Left hindlimb (tissue), 1 donor: ENCODE measurements around the gene FAIM.
A peak's percentile ranks its signal among the peaks of the same experiment; 100 is the strongest.
"Not testable (repeated sequence)": the region's sequence is repeated elsewhere in the genome, so short reads cannot be mapped to it uniquely, and the experiment has no call there.

Experiments
- DNase-seq: peaks from one replicate; pipeline ENCODE4 v3.0.0-alpha.2; 2018

FAIM gene

GRCh38 chr3:138601661-138602060, 6.9 kb upstream of the FAIM start:
- DNase-seq: not testable (repeated sequence)

- DNase-seq: not testable (repeated sequence)
Measured at GRCh38 chr3:138604106-138604595, 4.4 kb upstream of the FAIM start.

- no peak for DNase-seq
Measured at GRCh38 chr3:138609898-138610266, 1.3 kb downstream of the FAIM start.

GRCh38 chr3:138615462-138615861, 6.9 kb downstream of the FAIM start:
- DNase-seq: no peak

- no peak for DNase-seq
Measured at GRCh38 chr3:138620431-138620830, 11.9 kb downstream of the FAIM start.

GRCh38 chr3:138624518-138624917, 15.9 kb downstream of the FAIM start:
- no peak for DNase-seq

- DNase-seq: no peak
Measured at GRCh38 chr3:138625707-138626365, 17.3 kb downstream of the FAIM start.

GRCh38 chr3:138629526-138629925, 21.0 kb downstream of the FAIM start:
- DNase-seq: no peak

GRCh38 chr3:138638641-138639040, 30.1 kb downstream of the FAIM start:
- DNase-seq: no peak

- no peak for DNase-seq
Measured at GRCh38 chr3:138640537-138640936, 32.0 kb downstream of the FAIM start.

- no peak for DNase-seq
Measured at GRCh38 chr3:138642226-138642926, 33.8 kb downstream of the FAIM start.

- no peak for DNase-seq
Measured at GRCh38 chr3:138642927-138643253, 34.3 kb downstream of the FAIM start.

GRCh38 chr3:138646008-138646407, 37.4 kb downstream of the FAIM start:
- no peak for DNase-seq

GRCh38 chr3:138646513-138646912, 37.9 kb downstream of the FAIM start:
- DNase-seq: no peak

GRCh38 chr3:138649134-138649533, 40.6 kb downstream of the FAIM start:
- DNase-seq: no peak

GRCh38 chr3:138653567-138653966, 45.0 kb downstream of the FAIM start:
- DNase-seq: no peak

GRCh38 chr3:138657508-138657907, 48.9 kb downstream of the FAIM start:
- DNase-seq: no peak

- no peak for DNase-seq
Measured at GRCh38 chr3:138668107-138668506, 59.5 kb downstream of the FAIM start.

- no peak for DNase-seq
Measured at GRCh38 chr3:138670407-138670806, 61.8 kb downstream of the FAIM start.

- peak; percentile 33 for DNase-seq
Measured at GRCh38 chr3:138673641-138674530, 65.3 kb downstream of the FAIM start.

GRCh38 chr3:138675393-138675792, 66.8 kb downstream of the FAIM start:
- no peak for DNase-seq

- DNase-seq: no peak
Measured at GRCh38 chr3:138678086-138678485, 69.5 kb downstream of the FAIM start.

GRCh38 chr3:138678874-138679392, 70.4 kb downstream of the FAIM start:
- no peak for DNase-seq
